IMR-90 (cell line): ENCODE measurements around the gene COPS9. TPM values are rescaled to one million over a fixed set of nuclear protein-coding genes. Genes with fewer than 3 reads are reported as not detected.
A peak's percentile ranks its signal among the peaks of the same experiment; 100 is the strongest.

Experiments used
- ATAC-seq: fragments of 200-7000 bp; cut with Tn5 transposase; 2 replicates; pipeline ENCODE4 v1.9.1; 2020; ENCODE audit warnings: low read depth, mild to moderate bottlenecking, moderate library complexity
- BruUV-seq: library from RNA; stranded (reverse); fragments of 400-500 nt; replicated peaks from 2 replicates; lab custom pipeline; 2021; lab: Mats Ljungman, UMichigan
- CTCF ChIA-PET: fragments of 300-600 bp; formaldehyde crosslinking; extraction: SDS; loops from one replicate; lab custom pipeline; 2021; ENCODE audit warnings: antibody characterized with exemption; lab: Yijun Ruan, JAX
- POLR2A ChIA-PET: fragments of 300-600 bp; sonication (Branson Sonifier 250); formaldehyde crosslinking; loops from one replicate; lab custom pipeline; 2022; ENCODE audit warnings: antibody characterized with exemption; ENCODE audit not compliant: unreplicated experiment; lab: Charles Lee
- DNase-seq: peaks from one replicate; pipeline ENCODE4 v3.0.0; 2013
- H2AFZ ChIP-seq: replicated peaks from 2 replicates; pipeline ENCODE3; 2013; ENCODE audit warnings: low read length, mild to moderate bottlenecking; ENCODE audit not compliant: poor library complexity
- H2AK5ac ChIP-seq: 2 replicates; pipeline ENCODE4 v1.6.1; 2013; ENCODE audit warnings: low read depth, low read length, inconsistent platforms
- H2AK9ac ChIP-seq: replicated peaks from 2 replicates; pipeline ENCODE3; 2013; ENCODE audit warnings: mild to moderate bottlenecking, low read depth, low read length, moderate library complexity; ENCODE audit not compliant: poor library complexity
- H2BK120ac ChIP-seq: 2 replicates; pipeline ENCODE4 v1.6.1; 2013; ENCODE audit warnings: low read depth, low read length, inconsistent platforms
- H2BK15ac ChIP-seq: 3 replicates; pipeline ENCODE4 v1.6.1; 2013; ENCODE audit warnings: low read depth, low read length, inconsistent platforms
- H2BK20ac ChIP-seq: 2 replicates; pipeline ENCODE4 v1.6.1; 2013; ENCODE audit warnings: low read depth, mild to moderate bottlenecking, inconsistent platforms, low read length, moderate library complexity
- H2BK5ac ChIP-seq: 2 replicates; pipeline ENCODE4 v1.6.1; 2013; ENCODE audit warnings: mild to moderate bottlenecking, low read depth, low read length, inconsistent platforms; ENCODE audit not compliant: poor library complexity, severe bottlenecking
- H3K14ac ChIP-seq: replicated peaks from 2 replicates; pipeline ENCODE4 v1.6.1; 2013; ENCODE audit warnings: low read depth, low read length, inconsistent platforms
- H3K18ac ChIP-seq: 2 replicates; pipeline ENCODE4 v1.6.1; 2013; ENCODE audit warnings: low read depth, low read length, control low read depth
- H3K23ac ChIP-seq: 2 replicates; pipeline ENCODE4 v1.6.1; 2013; ENCODE audit warnings: low read depth, low read length, inconsistent platforms
- H3K27ac ChIP-seq: 2 replicates; pipeline ENCODE4 v1.5.1; 2013; ENCODE audit warnings: mild to moderate bottlenecking, control low read depth, low read length; ENCODE audit not compliant: insufficient read depth
- H3K27me3 ChIP-seq: 2 replicates; pipeline ENCODE4 v1.6.1; 2013; ENCODE audit warnings: low read length; ENCODE audit not compliant: control insufficient read depth, insufficient read depth
- H3K36me3 ChIP-seq: 2 replicates; pipeline ENCODE4 v1.6.1; 2013; ENCODE audit warnings: low read length, mixed read lengths; ENCODE audit not compliant: control insufficient read depth, insufficient read depth
- H3K4ac ChIP-seq: 2 replicates; pipeline ENCODE4 v1.6.1; 2013; ENCODE audit warnings: low read depth, low read length, inconsistent platforms
- H3K4me1 ChIP-seq: 2 replicates; pipeline ENCODE4 v1.6.1; 2013; ENCODE audit warnings: low read length, mixed read lengths; ENCODE audit not compliant: control insufficient read depth, insufficient read depth
- H3K4me2 ChIP-seq: 2 replicates; pipeline ENCODE4 v1.6.1; 2013; ENCODE audit warnings: low read depth, mild to moderate bottlenecking, control low read depth, low read length, moderate library complexity
- H3K4me3 ChIP-seq: 2 replicates; pipeline ENCODE4 v1.5.1; 2013; ENCODE audit warnings: low read depth, mild to moderate bottlenecking, control low read depth, low read length, moderate library complexity; ENCODE audit not compliant: insufficient read depth
- H3K56ac ChIP-seq: 2 replicates; pipeline ENCODE4 v1.6.1; 2013; ENCODE audit warnings: low read length, inconsistent platforms; ENCODE audit not compliant: insufficient read depth; ENCODE audit errors: extremely low read depth
- H3K79me1 ChIP-seq, 2 experiments: 2 replicates each; pipeline ENCODE4 v1.6.1; 2013; ENCODE audit warnings: low read length in 2 of 2, inconsistent platforms in 1 of 2, low read depth in 1 of 2
- H3K9ac ChIP-seq: 2 replicates; pipeline ENCODE4 v1.6.1; 2013; ENCODE audit warnings: low read depth, low read length, control low read depth
- H3K9me1 ChIP-seq: 2 replicates; pipeline ENCODE4 v1.6.1; 2013; ENCODE audit warnings: low read length, inconsistent platforms; ENCODE audit not compliant: insufficient read depth
- H3K9me3 ChIP-seq: 2 replicates; pipeline ENCODE4 v1.6.1; 2013; ENCODE audit warnings: low read length; ENCODE audit not compliant: control insufficient read depth, insufficient read depth
- H4K20me1 ChIP-seq: 2 replicates; pipeline ENCODE4 v1.6.1; 2013; ENCODE audit warnings: low read length, inconsistent platforms; ENCODE audit not compliant: insufficient read depth
- H4K5ac ChIP-seq: 2 replicates; pipeline ENCODE4 v1.6.1; 2013; ENCODE audit warnings: mild to moderate bottlenecking, low read depth, low read length, control low read depth
- H4K8ac ChIP-seq, 2 experiments: 2 replicates each; pipeline ENCODE4 v1.6.1; 2013; ENCODE audit warnings: low read depth in 2 of 2, low read length in 2 of 2, control low read depth in 1 of 2, inconsistent platforms in 1 of 2
- H4K91ac ChIP-seq: 2 replicates; pipeline ENCODE4 v1.6.1; 2013; ENCODE audit warnings: low read depth, low read length, inconsistent platforms; ENCODE audit not compliant: insufficient read depth
- BHLHE40 ChIP-seq: fragments of 150-350 bp; IDR thresholded peaks from 2 replicates; pipeline ENCODE4 v1.6.1; 2016; ENCODE audit warnings: mild to moderate bottlenecking, low read depth, low read length
- CEBPB ChIP-seq: IDR thresholded peaks from 2 replicates; pipeline ENCODE4 v1.6.1; 2012; ENCODE audit warnings: low read depth, low read length, improper control_type of control experiment
- CHD1 ChIP-seq: IDR thresholded peaks from 2 replicates; pipeline ENCODE4 v1.6.1; 2012; ENCODE audit warnings: low read depth, low read length, improper control_type of control experiment
- MAZ ChIP-seq: IDR thresholded peaks from 2 replicates; pipeline ENCODE4 v1.6.1; 2012; ENCODE audit warnings: low read depth, mild to moderate bottlenecking, low read length, improper control_type of control experiment, moderate library complexity, borderline replicate concordance
- RCOR1 ChIP-seq: IDR thresholded peaks from 2 replicates; pipeline ENCODE4 v1.6.1; 2012; ENCODE audit warnings: mild to moderate bottlenecking, low read length, improper control_type of control experiment; ENCODE audit not compliant: insufficient replicate concordance
- RFX5 ChIP-seq: IDR thresholded peaks from 2 replicates; pipeline ENCODE4 v1.8.0; 2012; ENCODE audit warnings: low read depth, mild to moderate bottlenecking, low read length, moderate library complexity
- WGBS, 2 experiments: methylation state at CpG; one replicate each; pipeline versions ENCODE4 v1.1.5 to v1.1.7; 2013; ENCODE audit warnings: missing lambda C conversion rate in 2 of 2; ENCODE audit not compliant: insufficient read length in 1 of 2; ENCODE audit errors: extremely low coverage in 2 of 2; 5-methylcytosine and 5-hydroxymethylcytosine counted together
- dilution Hi-C: fragments of 300-500 bp; cut with HindIII; formaldehyde crosslinking; loops from one replicate; pipeline ENCODE4 v1.14.3; 2018; ENCODE audit warnings: low sequenced_read_pairs; ENCODE audit not compliant: unreplicated experiment
- in situ Hi-C: fragments of 300-500 bp; cut with MboI; formaldehyde crosslinking; loops from 3 replicates; pipeline ENCODE4 v1.14.3; 2019; ENCODE audit warnings: low sequenced_read_pairs, inconsistent platforms, mixed read lengths
- intact Hi-C: fragments of 100-400 bp; cut with micrococcal nuclease; formaldehyde crosslinking; loops from 2 replicates; pipeline ENCODE4 v1.10.0; 2022
- polyA plus RNA-seq, 3 experiments: library from polyadenylated mRNA; depleted of rRNA; stranded (reverse); fragments of >200 nt; gene quantifications; 2 replicates each; pipeline ENCODE4 v1.2.3, GENCODE V29; 2012; ENCODE audit warnings: low replicate concordance in 1 of 3
- total RNA-seq: library from RNA; depleted of rRNA; stranded (reverse); fragments of >200 nt; gene quantifications from 2 replicates; pipeline ENCODE4 v1.2.3, GENCODE V29; 2012
- TF ChIP-seq, protein P1 (sequence below): fragments of 150-350 bp; IDR thresholded peaks from 2 replicates; pipeline ENCODE4 v1.6.1; 2016; ENCODE audit warnings: low read depth, mild to moderate bottlenecking, low read length, moderate library complexity, borderline replicate concordance
- TF ChIP-seq, protein P2 (sequence below): conservative IDR thresholded peaks from 2 replicates; pipeline ENCODE4 v1.5.1; 2012; ENCODE audit warnings: mild to moderate bottlenecking, low read depth, low read length, improper control_type of control experiment

The COPS9 gene
- total and polyA plus RNA-seq, 2 of the 4 experiments (the other 2 are of a cell fraction) = 85.9 to 309 TPM

DNA sequence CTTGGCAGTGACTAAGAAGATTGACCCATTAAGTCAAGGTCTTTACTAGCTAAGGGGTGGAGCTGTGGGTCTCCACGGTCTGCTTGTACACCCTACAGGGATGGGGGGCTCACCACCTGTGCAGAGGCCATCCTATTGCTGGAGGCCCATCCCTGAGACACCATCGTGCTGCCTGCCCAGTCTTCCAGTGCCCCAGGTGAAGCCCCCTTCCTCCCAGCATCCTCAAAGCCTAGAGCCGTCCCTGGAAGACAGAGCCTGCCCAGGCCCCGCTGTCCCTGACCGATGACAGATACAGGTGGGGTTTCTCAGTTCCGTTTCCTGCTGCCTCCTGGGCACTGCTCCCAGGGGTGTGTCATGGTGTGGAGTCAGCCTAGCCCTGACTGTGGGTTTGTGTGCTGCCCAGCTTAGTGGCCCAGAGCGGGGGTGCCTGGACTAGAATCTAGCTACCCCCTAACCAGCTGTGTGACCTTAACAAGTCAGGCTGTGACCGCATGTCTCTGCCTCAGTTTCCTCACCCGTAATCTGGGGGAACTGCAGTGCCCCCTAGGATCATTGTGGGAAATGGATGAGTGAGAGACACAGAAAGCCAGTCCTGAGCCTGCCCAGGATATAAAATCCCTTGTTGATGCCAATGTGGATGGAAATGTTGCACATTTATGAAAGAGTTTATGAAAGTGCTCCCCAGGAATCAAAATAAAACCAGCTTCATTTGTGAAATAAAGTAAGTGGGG, 2.3 kb upstream of the COPS9 start:
- Histone ChIP-seq H2BK15ac (no peak overlapping the region), H4K5ac (no peak overlapping the region), H2AK5ac (no peak overlapping the region), H3K9me1 (no peaks in the 10 kb centered on the region), H3K4me2 (no peak overlapping the region), H2BK20ac (no peak overlapping the region), H2BK5ac (no peak overlapping the region), H3K27ac (no peak overlapping the region), H3K79me1 (peaks cover 0 to 26% of the 10 kb centered on the region in 2 experiments; a peak in 3 of 4 replicates), H3K23ac (no peak overlapping the region), H4K91ac (no peak overlapping the region), H2BK120ac (no peak overlapping the region), H3K4ac (no peak overlapping the region), H3K56ac (no peak overlapping the region), H3K18ac (no peak overlapping the region), H3K14ac (no peak overlapping the region), H4K8ac (no peak overlapping the region), H4K20me1 (peaks cover 14% of the 10 kb centered on the region; the same call in 1 of the 2 replicates), H3K36me3 (peaks cover 2% of the 10 kb centered on the region; the same call in 1 of the 2 replicates), H2AFZ (no peak overlapping the region), H2AK9ac (peak overlapping the region; percentile 3), H3K4me1 (peaks cover 9% of the 10 kb centered on the region), H3K4me3 (no peak overlapping the region), H3K9ac (no peak overlapping the region), H3K27me3 (peaks cover 24% of the 10 kb centered on the region), H3K9me3 (no peaks in the 10 kb centered on the region)
- TF ChIP-seq RFX5 (no peak), CHD1 (no peak), MAZ (no peak), BHLHE40 (no peak), RCOR1 (no peak), CEBPB (no peak)
- TF ChIP-seq, protein P1, sequence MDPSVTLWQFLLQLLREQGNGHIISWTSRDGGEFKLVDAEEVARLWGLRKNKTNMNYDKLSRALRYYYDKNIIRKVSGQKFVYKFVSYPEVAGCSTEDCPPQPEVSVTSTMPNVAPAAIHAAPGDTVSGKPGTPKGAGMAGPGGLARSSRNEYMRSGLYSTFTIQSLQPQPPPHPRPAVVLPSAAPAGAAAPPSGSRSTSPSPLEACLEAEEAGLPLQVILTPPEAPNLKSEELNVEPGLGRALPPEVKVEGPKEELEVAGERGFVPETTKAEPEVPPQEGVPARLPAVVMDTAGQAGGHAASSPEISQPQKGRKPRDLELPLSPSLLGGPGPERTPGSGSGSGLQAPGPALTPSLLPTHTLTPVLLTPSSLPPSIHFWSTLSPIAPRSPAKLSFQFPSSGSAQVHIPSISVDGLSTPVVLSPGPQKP = no peak
- TF ChIP-seq, protein P2, sequence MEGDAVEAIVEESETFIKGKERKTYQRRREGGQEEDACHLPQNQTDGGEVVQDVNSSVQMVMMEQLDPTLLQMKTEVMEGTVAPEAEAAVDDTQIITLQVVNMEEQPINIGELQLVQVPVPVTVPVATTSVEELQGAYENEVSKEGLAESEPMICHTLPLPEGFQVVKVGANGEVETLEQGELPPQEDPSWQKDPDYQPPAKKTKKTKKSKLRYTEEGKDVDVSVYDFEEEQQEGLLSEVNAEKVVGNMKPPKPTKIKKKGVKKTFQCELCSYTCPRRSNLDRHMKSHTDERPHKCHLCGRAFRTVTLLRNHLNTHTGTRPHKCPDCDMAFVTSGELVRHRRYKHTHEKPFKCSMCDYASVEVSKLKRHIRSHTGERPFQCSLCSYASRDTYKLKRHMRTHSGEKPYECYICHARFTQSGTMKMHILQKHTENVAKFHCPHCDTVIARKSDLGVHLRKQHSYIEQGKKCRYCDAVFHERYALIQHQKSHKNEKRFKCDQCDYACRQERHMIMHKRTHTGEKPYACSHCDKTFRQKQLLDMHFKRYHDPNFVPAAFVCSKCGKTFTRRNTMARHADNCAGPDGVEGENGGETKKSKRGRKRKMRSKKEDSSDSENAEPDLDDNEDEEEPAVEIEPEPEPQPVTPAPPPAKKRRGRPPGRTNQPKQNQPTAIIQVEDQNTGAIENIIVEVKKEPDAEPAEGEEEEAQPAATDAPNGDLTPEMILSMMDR = no peak
- ChIA-PET POLR2A (no interaction called here), CTCF (no interaction called here)
- intact Hi-C loops (no loop called here), dilution Hi-C loops (no loop called here), in situ Hi-C loops (loop anchor here (25.0 kb wide), 1 partner anchor 1101 kb away; no protein-coding TSS in a partner anchor)
- DNase-seq = peak; percentile 14
- ATAC-seq = no peak
- no CpG with 5 or more reads among the region's 9 CpGs for WGBS, 2 experiments
- BruUV-seq = no TSS peak
